ENCODE results near the gene PFKFB2.

Gene PFKFB2

GRCh38 chr1:207027206-207027777 lies 25.8 kb upstream of the PFKFB2 start:
- no peak for DNase-seq (ENCODE audit: extremely low read depth, low read depth)
- TF ChIP-seq, protein P1, sequence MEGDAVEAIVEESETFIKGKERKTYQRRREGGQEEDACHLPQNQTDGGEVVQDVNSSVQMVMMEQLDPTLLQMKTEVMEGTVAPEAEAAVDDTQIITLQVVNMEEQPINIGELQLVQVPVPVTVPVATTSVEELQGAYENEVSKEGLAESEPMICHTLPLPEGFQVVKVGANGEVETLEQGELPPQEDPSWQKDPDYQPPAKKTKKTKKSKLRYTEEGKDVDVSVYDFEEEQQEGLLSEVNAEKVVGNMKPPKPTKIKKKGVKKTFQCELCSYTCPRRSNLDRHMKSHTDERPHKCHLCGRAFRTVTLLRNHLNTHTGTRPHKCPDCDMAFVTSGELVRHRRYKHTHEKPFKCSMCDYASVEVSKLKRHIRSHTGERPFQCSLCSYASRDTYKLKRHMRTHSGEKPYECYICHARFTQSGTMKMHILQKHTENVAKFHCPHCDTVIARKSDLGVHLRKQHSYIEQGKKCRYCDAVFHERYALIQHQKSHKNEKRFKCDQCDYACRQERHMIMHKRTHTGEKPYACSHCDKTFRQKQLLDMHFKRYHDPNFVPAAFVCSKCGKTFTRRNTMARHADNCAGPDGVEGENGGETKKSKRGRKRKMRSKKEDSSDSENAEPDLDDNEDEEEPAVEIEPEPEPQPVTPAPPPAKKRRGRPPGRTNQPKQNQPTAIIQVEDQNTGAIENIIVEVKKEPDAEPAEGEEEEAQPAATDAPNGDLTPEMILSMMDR (IDR thresholded peaks at IDR 0.05; ENCODE audit: low read depth, low read length, missing control alignments): no peak
- no peak overlapping the region for H3K4me3 ChIP-seq (replicated peaks; ENCODE audit: low read depth, low read length)

- TF ChIP-seq, protein P1 (IDR thresholded peaks at IDR 0.05; ENCODE audit: low read depth, low read length, missing control alignments): no peak
- DNase-seq (ENCODE audit: extremely low read depth, low read depth): no peak
- H3K4me3 ChIP-seq (replicated peaks; ENCODE audit: low read depth, low read length): no peak overlapping the region
Measured at GRCh38 chr1:207027921-207028320, 25.2 kb upstream of the PFKFB2 start.

- TF ChIP-seq, protein P1 (IDR thresholded peaks at IDR 0.05; ENCODE audit: low read depth, low read length, missing control alignments): no peak
- no peak overlapping the region for H3K4me3 ChIP-seq (replicated peaks; ENCODE audit: low read depth, low read length)
- DNase-seq (ENCODE audit: extremely low read depth, low read depth): no peak
Measured at GRCh38 chr1:207028884-207029650, 24.0 kb upstream of the PFKFB2 start.

DNA sequence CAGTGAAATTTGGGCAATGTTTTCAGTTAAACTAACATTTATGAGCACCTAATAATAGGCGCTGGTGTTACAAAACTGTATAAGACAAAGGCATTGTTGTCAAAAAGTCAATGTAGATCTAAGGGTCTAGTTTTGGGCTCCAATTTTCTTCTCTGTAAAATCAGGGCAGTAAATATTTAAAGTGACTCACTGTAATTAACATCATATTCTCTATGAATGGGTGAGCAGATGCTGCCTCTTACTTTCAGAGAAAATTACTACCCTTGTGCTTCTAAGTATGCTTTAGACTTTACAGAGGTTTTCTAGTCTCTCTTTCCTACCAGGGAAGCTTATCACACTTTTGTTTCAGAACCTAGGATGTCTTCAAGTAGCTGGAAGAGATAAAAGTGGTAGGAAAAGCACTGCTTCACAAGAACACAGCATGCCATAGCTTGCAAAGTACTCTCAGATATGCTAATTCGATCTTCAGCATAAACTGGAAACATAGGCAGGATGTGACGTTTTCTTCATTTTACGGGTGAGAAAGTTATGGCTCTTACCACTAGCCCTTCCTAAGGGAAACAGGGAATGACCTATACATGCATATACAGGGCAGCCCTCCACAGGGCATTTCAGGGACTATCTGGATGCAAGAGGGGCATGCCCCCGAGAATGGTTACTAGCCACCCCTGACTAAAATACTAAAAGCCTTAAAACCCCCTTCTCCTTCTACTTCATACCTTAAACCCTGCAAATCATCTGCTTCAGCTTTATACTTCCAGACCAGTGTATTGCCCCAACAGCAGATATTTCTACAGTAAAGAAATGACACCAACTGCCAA lies 23.2 kb upstream of the PFKFB2 start:
- TF ChIP-seq, protein P1 (IDR thresholded peaks at IDR 0.05; ENCODE audit: low read depth, low read length, missing control alignments): no peak
- no peak overlapping the region for H3K4me3 ChIP-seq (replicated peaks; ENCODE audit: low read depth, low read length)
- DNase-seq (ENCODE audit: extremely low read depth, low read depth): no peak

GRCh38 chr1:207030522-207031009 lies 22.5 kb upstream of the PFKFB2 start:
- TF ChIP-seq, protein P1 (IDR thresholded peaks at IDR 0.05; ENCODE audit: low read depth, low read length, missing control alignments): no peak
- no peak overlapping the region for H3K4me3 ChIP-seq (replicated peaks; ENCODE audit: low read depth, low read length)
- no peak for DNase-seq (ENCODE audit: extremely low read depth, low read depth)

DNA sequence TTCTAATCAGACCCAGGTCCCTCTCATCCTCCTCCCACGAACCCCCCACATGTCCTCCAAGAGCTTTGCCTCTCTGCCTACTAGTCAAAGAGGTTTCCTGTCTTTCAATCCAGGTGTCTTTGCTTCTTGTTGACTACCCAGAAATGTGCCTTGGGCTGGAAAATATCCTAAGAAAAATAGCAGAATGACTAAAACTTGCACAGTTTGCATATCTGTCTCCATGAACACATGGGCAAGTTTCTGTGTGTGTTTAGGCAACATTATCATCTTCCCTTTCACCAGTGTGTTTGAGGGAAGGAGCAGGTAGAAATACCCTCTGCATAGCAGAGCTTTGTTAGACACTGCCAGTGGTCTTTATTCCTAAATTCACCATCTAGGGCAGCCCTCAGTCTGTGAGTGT lies 22.1 kb upstream of the PFKFB2 start:
- H3K4me3 ChIP-seq (replicated peaks; ENCODE audit: low read depth, low read length): no peak overlapping the region
- DNase-seq (ENCODE audit: extremely low read depth, low read depth): no peak

More for the DNA sequence above, 22.1 kb upstream of the PFKFB2 start:
- TF ChIP-seq, protein P1 (IDR thresholded peaks at IDR 0.05; ENCODE audit: low read depth, low read length, missing control alignments): no peak

Measured in HFF-Myc (cell line).